ENCODE measurements around the gene ARMH1. TPM values are rescaled to one million over a fixed set of nuclear protein-coding genes. Genes with fewer than 3 reads are reported as not detected.

ARMH1 gene
- total RNA-seq, 1 donor from 2014 or later = 0.78 TPM

- intact Hi-C loops (cut with DNase I) = no loop called here
- peak; percentile 40 for ATAC-seq
- no peak for DNase-seq (ENCODE audit: missing footprints)
Measured at GRCh38 chr1:44707959-44708831, 33.7 kb downstream of the ARMH1 start.

GRCh38 chr1:44713321-44713781 is 38.8 kb downstream of the ARMH1 start:
- intact Hi-C loops (cut with DNase I) = no loop called here
- no peak for ATAC-seq

GRCh38 chr1:44714532-44714931 is 40.0 kb downstream of the ARMH1 start:
- DNase-seq (ENCODE audit: missing footprints) (no peak), ATAC-seq (no peak)
- intact Hi-C loops (cut with DNase I) = no loop called here

More at GRCh38 chr1:44713321-44713781, 38.8 kb downstream of the ARMH1 start:
- DNase-seq (ENCODE audit: missing footprints) = no peak

GRCh38 chr1:44714944-44715571 is 40.5 kb downstream of the ARMH1 start:
- DNase-seq (ENCODE audit: missing footprints) = no peak
- intact Hi-C loops (cut with DNase I) = no loop called here
- ATAC-seq = peak; percentile 64

GRCh38 chr1:44717156-44717555 is 42.6 kb downstream of the ARMH1 start:
- intact Hi-C loops (cut with DNase I) = no loop called here
- DNase-seq (ENCODE audit: missing footprints) = no peak

GRCh38 chr1:44717653-44718052 is 43.1 kb downstream of the ARMH1 start:
- intact Hi-C loops (cut with DNase I) = no loop called here
- ATAC-seq = no peak
- DNase-seq (ENCODE audit: missing footprints) = no peak

More at GRCh38 chr1:44717156-44717555, 42.6 kb downstream of the ARMH1 start:
- no peak for ATAC-seq

- no peak for ATAC-seq
- DNase-seq (ENCODE audit: missing footprints) = no peak
- intact Hi-C loops (cut with DNase I) = no loop called here
Measured at GRCh38 chr1:44718091-44718490, 43.6 kb downstream of the ARMH1 start.

GRCh38 chr1:44719318-44719717 is 44.8 kb downstream of the ARMH1 start:
- ATAC-seq (no peak), DNase-seq (ENCODE audit: missing footprints) (no peak)
- intact Hi-C loops (cut with DNase I) = no loop called here

- DNase-seq (ENCODE audit: missing footprints) (no peak), ATAC-seq (no peak)
- intact Hi-C loops (cut with DNase I) = loop anchor here (10.0 kb wide), 1 partner anchor 775 kb away; the partner anchor contains the start of gene TESK2
Measured at GRCh38 chr1:44720281-44720680, 45.8 kb downstream of the ARMH1 start.

GRCh38 chr1:44721485-44722361 is 47.2 kb downstream of the ARMH1 start:
- intact Hi-C loops (cut with DNase I) = loop anchor here (10.0 kb wide), 1 partner anchor 773 kb away; the partner anchor contains the start of gene TESK2
- DNase-seq (ENCODE audit: missing footprints) = no peak
- ATAC-seq = peak; percentile 65

- intact Hi-C loops (cut with DNase I) = loop anchor here (10.0 kb wide), 1 partner anchor 772 kb away; the partner anchor contains the start of gene TESK2
- ATAC-seq = no peak
Measured at GRCh38 chr1:44723064-44723463, 48.5 kb downstream of the ARMH1 start.

GRCh38 chr1:44723496-44724295 is 49.2 kb downstream of the ARMH1 start:
- intact Hi-C loops (cut with DNase I) = loop anchor here (10.0 kb wide), 1 partner anchor 771 kb away; the partner anchor contains the start of gene TESK2
- ATAC-seq (no peak), DNase-seq (ENCODE audit: missing footprints) (no peak)

More at GRCh38 chr1:44723064-44723463, 48.5 kb downstream of the ARMH1 start:
- DNase-seq (ENCODE audit: missing footprints) = no peak

- no peak for ATAC-seq
- no peak for DNase-seq (ENCODE audit: missing footprints)
- intact Hi-C loops (cut with DNase I) = loop anchor here (10.0 kb wide), 1 partner anchor 770 kb away; the partner anchor contains the start of gene TESK2
Measured at GRCh38 chr1:44724296-44724954, 49.9 kb downstream of the ARMH1 start.

- DNase-seq (ENCODE audit: missing footprints) (no peak), ATAC-seq (no peak)
- intact Hi-C loops (cut with DNase I) = loop anchor here (10.0 kb wide), 1 partner anchor 770 kb away; the partner anchor contains the start of gene TESK2
Measured at GRCh38 chr1:44724955-44725698, 50.6 kb downstream of the ARMH1 start.

- peak; percentile 93 for DNase-seq (ENCODE audit: missing footprints)
- intact Hi-C loops (cut with DNase I) = loop anchor here (2.0 kb wide), 1 partner anchor 572 kb away; no protein-coding TSS in a partner anchor
- ATAC-seq = peak; percentile 91
Measured at GRCh38 chr1:44730741-44731512, 56.4 kb downstream of the ARMH1 start, which contains the start of gene RNU5D-1. TSS of gene RNU5D-1 (minus strand) at chr1:44731170.

GRCh38 chr1:44733365-44733764 is 58.9 kb downstream of the ARMH1 start:
- no peak for DNase-seq (ENCODE audit: missing footprints)
- no peak for ATAC-seq
- intact Hi-C loops (cut with DNase I) = no loop called here

Measured in Right ventricle myocardium inferior (tissue), 1 donor.